RCC 7860 (cell line): ENCODE measurements around the gene CES5A.
"Not testable (repeated sequence)": the region's sequence is repeated elsewhere in the genome, so short reads cannot be mapped to it uniquely, and the experiment has no call there.

ENCODE experiments used
- DNase-seq: peaks from one replicate; pipeline ENCODE4 v3.0.0-alpha.2; 2015; ENCODE audit warnings: low spot score
- FAIRE-seq: peaks from 2 replicates; lab custom pipeline; 2012; peaks lifted over from hg19 to GRCh38; lab: Jason Lieb, UNC

CES5A gene, protein sequence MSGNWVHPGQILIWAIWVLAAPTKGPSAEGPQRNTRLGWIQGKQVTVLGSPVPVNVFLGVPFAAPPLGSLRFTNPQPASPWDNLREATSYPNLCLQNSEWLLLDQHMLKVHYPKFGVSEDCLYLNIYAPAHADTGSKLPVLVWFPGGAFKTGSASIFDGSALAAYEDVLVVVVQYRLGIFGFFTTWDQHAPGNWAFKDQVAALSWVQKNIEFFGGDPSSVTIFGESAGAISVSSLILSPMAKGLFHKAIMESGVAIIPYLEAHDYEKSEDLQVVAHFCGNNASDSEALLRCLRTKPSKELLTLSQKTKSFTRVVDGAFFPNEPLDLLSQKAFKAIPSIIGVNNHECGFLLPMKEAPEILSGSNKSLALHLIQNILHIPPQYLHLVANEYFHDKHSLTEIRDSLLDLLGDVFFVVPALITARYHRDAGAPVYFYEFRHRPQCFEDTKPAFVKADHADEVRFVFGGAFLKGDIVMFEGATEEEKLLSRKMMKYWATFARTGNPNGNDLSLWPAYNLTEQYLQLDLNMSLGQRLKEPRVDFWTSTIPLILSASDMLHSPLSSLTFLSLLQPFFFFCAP

DNA sequence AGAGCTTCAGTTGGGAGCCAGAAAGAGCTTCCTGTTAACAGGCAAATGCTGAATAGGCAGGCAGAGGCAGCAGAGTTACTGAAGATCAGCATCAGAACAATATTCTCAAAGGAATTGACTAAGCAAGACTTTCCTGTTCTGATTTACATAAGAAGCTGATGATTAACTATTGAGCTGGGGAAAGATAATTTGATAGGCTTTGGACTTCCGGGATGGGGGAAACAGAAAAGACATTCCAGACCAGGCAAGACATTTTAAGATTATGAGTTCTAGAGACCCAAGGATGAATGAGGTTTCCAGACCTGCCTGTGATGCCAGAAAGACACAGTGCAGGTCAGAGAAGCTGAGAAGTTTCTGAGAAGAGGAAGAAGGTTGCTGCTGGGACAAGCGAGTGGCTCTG is at the start of gene CES5A:
CES5A (minus strand) TSS at position 101 of the 400 bp plus-strand sequence. CDS start 152 bp downstream, outside the sequence.
- no peak for FAIRE-seq

DNA sequence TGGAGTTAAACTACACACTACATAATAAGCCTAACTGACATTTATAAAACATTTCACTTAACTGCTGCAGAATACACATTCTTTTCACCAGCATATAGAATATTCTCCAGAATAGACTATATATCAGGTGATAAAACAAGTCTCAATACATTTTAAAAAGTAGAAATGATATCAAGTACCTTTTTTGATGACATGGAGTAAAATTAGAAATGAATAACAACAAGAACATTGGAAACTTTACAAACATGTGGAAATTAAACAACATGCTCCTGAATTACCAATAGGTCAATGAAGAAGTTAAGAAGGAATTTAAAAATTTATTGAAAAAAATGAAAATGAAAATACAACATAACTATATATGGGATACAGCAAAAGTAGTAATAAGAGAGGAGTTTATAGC is 47.5 kb upstream of the CES5A start:
- DNase-seq (no peak), FAIRE-seq (no peak)

More for the DNA sequence above, at the start of gene CES5A:
- no peak for DNase-seq

DNA sequence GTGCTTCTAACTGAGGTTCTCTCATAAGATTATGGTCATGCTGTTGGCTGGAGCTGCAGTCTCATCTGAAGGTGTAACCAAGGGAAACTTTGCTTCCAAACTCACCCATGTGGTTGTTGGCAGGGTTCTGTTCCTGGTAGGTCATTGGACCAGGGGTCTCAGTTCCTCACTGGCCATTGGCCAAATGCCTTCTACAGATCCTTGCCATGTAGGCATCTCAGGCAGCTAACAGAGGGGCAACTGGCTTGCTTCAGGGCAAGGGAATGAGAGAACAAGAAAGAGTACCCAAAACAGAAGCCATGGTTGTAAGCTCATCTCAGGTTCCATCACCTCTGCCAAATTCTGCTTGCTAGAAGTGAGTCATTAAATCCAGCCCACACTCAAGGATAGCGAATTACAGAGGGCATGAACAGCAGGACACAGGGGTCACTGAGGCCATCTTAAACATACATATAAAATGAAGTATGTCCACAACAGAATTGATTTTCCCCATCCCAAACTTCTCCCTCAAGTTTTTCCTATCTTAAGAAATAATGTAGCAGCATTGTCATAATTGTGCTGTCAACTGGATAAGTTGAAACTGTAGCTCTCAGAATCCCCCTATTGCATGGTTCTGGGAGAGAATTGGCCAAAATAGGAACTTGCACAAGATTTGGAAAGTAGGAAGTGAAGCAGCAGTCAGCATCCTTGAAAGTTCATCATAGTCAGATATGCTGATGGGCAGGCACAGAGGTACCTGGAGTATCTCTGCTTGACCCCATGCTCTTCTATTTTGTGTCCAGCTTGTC is 42.4 kb upstream of the CES5A start:
- FAIRE-seq: no peak
- no peak for DNase-seq

DNA sequence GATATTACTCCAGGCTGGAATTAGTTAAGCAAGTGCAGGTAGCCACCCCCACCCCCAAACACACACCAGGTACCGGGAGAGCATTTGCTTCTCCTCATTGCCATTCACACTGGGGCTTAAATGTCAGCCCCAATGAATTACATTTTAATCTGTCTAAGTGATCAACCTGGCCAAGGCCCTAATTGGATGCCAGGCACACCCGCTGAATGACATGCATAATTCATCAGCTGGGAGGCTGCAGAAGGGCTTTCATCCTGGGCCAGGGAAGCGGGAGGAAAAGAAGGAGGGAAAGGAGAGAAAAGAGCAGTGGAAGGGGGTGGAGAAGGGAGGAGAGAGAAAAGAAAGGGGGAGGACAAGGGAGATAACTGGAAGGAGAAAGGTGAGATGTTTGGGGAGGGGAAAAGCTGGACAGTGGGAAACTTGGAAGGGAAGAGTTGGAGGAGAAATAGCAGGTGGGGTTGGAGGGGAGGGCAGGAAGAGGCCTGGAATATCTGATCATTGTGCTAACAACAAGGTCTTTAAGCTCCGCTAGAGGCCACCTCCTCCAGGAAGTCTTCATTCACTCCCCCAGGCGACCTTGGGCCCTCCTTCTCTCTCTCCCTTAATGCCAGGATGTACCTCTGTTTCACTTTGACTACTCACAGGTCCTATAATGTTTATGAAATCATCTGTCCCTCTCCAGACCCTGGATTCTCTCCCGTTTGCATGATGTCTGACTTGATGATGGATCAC is 40.1 kb upstream of the CES5A start:
- FAIRE-seq: no peak

DNA sequence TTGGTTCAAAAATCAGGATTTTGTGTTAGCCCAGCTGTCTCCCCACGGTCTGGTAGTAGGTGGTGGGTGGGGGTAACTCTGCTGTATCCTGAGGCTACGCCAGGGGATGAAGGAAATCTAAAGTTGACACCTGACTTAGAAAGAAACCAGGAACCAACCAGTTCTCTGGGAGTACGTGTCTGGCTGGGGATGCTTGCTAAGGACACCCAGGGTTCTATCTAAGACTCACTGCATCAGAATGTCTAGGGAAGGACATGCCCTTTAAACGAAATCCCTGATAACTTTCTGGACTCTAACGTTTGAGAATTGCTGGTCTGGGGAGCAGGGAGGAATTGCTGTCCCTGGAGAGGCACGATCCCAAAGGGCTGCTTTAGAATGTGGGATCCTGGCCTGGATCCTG is 39.2 kb upstream of the CES5A start:
- FAIRE-seq (no peak), DNase-seq (no peak)

More for the DNA sequence above, 40.1 kb upstream of the CES5A start:
- no peak for DNase-seq

DNA sequence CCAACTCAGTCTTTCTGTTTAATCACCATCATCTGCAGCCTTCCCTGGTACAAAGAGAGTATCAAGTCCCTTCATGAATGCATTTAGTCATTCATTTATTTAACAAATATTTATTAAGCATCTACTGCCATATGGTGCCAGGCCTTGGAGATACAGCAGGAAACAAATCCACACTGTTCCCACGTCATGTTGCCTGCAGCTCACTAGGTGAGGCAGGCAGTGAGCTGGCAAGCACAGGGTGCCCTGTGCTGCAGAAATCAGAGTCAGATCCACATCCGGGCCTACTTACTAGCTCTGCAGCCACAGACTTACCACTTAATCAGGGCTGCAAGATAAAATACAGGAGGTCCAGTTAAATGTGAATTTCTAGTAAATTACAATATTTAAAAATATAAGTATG is 38.5 kb upstream of the CES5A start:
- FAIRE-seq: no peak
- no peak for DNase-seq

DNA sequence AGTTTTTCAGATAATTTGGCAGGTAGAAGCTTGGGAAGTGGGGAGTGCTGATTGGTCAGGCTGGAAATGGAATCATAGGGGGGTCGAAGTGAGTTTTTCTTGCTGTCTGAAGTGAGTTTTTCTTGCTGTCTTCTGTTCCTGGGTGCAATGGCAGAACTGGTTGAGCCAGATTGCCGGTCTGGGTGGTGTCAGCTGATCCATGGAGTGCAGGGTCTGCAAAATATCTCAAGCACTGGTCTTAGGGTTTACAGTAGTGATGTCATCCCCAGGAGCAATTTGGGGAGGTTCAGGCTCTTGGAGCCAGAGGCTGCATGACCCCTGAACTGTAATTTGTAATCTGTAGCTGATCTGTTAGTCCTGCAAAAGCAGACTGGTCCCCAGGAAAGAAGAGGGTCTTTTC is 37.9 kb upstream of the CES5A start:
- not testable (repeated sequence) for FAIRE-seq, DNase-seq

DNA sequence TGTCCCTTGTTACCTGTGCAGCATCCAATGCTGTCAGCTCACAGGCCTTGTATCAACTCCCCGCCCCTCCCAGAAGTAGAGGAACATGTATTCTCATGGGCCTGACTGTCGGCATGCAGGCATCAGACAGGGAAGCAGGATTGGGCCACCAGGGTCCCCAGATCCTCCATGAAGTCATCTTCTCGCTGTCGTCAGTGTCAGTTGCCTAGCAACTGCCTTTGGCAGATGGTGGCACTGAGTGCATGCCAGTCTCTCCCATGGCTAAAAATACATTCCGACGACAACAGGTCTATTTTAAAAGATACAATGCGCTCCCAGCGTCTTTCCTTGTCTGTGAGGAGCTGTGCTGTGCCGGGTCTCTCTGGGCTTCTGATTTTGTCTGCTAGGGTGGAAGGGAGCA is 36.8 kb upstream of the CES5A start:
- no peak for FAIRE-seq
- DNase-seq: no peak

DNA sequence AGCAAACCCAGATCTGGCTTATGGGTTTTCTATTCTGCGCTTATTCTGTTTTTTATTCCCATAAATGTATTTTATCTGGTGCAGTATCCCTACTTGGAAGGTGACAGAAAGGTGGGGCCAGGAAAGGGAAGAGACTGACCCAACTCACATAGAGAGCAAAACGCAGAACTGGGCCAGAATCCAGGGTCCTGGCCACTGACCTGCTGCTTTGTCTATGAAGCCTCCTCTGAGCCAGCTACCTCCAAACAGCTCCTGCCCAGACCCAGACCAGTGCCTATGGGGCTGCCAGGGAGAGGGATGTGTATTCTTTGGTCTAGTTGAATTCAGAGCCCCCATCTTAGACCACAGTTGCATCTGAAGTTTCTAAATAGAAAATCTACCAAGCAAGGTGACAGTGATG is 36.4 kb upstream of the CES5A start:
- FAIRE-seq (no peak), DNase-seq (no peak)

DNA sequence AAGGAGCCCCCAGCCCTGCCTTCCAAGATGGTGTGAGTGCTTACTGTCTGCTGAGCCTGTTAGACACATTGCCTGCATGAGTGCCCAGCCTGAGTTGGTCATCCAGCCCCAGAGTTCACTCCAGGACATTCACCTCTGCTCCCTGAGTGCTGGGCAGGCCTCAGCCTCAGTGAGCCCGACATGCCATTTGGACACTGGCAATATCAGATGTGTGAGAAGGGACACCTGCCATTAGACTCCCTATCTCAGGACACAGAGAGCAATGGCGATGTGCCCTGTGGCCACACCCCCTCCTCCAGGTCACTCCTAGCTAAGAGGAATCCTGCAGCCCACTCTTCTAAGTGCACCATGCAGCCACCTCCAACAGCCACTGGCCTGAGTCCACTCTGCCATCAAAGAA is 34.7 kb upstream of the CES5A start:
- DNase-seq (no peak), FAIRE-seq (no peak)

DNA sequence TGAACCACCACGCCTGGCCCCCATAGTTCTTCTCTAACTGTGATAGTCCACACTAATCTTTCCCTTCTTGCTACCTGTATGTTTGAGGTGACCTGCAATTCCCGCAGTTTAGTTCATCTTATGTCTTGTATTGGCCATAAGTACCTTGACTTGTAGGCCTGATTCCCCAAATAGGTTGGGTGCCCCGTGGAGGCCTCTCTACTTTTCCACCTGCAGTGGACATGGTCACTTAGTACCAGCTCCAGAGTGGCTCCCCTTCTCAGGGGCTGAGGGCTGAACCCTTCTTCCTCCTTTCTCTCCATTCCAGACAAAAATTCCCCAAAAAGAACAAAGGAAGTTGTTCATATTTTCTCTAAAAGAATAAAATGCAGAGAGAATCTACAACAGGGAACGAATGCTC is 33.5 kb upstream of the CES5A start:
- no peak for FAIRE-seq
- DNase-seq: no peak

DNA sequence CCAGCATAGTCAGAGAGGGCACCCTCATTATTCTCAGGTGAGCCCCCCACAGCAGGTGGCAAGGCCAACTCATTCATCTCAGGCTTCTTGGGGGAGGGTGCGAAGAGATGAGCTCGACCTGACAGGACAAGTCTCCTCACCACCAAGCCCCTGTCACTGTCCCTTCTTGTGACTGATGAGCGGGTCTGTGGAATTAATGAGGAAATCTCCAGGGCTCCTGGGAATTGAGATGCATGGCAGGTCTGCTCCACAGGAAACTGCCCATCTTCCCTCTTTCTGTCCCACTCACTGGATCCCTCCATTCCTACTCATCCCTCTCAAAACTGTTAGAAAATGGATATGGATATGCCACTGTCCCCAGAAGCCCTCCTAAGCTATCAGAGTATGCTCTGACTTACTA is 32.5 kb upstream of the CES5A start:
- FAIRE-seq: no peak

DNA sequence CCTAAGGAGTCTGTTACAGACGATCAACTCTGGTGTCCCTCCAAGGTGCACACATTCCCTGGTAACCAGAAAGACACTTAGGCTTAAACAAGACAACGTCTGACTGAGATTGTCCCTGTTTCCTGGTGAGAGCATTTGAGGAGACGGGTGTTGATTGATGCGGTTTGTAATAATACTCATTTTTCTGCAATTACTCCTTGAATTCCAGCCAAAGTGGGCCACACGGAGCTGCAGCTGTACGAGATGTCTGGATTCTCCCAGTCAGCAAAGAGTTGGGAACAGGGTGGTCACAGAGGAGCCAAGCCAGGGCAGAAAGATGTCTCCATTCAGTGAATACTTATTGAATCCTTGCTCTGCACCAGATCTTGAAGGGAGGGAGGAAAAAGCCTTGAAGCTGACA is 30.9 kb upstream of the CES5A start:
- no peak for DNase-seq
- no peak for FAIRE-seq

More for the DNA sequence above, 32.5 kb upstream of the CES5A start:
- DNase-seq: no peak

DNA sequence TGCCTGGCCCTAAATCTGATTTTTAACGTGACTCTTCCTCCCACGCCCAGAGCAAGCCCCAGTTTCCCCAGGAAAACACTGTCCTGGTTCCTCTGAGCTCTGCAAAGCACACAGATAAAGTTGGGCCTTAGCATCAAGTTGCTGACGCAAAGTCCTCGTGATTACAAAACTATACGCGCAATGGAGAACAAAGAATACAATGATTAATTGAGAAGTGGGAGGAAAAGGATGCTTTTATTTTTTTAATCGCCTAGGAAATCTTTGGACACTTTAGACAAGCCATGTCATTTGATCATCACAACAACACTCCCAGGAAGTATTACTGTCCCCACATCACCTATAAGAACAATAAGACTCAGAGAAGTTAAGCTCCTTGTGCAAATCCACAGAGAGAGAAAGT is 30.5 kb upstream of the CES5A start:
- FAIRE-seq (no peak), DNase-seq (no peak)

DNA sequence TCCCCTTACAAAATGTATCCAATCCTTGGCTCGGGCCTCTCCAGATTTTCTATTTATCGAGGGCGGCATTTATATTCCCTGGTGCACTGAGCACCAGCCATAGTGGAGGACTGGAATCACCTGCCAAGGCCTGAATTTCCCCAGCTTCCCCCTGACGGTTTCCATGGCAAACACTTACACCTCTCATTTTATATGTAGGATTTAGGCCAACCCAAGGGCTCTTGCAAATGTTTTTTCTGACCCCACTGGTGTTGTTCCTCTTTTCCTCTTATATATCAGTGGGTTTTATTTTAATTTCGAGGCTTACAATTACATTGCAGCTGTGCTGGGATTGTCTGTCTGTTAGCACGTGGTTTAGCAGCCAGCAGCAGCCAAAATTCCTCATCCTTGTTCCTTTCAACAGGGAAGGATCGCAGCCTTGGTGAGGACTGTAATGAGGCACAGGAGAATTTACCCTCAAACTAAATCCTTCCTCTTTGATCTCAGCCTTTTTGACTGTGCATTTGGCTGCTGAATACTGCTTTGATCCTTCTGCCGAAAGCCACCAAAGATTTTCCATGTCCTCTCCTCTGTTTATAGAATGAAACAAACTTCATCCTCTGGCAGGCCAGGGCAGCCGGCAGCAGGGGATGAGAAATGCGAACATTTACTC is 26.5 kb upstream of the CES5A start:
- FAIRE-seq: no peak
- no peak for DNase-seq

DNA sequence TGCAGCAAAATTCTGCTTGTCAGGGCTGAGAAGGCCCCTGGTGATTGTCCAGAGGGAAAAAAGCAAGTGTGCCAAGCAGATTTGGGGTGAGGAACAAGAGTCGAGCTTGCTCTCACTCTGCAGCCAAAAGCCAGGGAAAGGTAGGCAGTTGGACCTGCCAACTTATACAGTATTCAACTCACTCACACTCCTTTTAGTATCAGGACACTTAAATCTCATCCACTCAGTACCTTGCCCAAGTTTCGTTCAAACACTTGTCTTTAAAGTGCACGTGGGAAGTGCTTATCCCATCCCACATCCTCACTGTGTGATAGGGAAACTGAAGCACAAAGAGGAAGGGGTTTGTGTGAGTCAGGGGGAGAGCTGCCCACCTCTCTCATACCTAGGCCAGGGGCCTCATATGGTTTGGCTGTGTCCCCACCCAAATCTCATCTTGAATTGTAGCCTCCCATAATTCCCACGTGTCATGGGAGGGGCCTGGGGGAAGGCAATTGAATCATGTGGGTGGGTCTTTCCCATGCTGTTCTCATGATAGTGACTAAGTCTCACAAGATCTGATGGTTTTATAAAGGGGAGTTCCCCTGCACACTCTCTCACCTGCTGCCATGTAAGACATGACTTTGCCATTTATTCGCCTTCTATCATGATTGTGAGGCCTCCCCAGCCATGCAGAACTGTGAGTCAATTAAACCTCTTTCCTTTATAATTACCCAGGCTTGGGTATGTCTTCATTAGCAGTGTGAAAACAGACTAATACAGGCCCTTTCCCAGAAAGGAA is 25.6 kb upstream of the CES5A start:
- FAIRE-seq: no peak
- no peak for DNase-seq

DNA sequence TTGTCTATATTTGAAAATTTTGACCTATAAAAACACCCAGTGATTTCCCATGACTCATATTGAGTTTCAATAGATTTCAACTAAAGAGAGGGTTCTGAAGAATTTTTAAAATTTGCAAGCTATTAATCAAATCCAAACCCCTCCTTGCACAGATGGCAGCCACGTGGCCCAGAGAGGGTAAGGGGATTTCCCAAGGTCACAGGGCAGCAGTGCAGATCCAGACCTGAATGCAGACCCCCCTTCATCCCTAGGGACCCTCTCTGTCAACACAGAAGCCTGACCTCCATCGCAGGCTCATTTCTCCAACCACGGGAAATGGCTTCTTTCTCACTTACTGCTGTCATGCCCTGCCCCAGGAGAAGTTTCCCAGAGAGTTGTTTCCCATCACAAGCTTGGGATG is 24.7 kb upstream of the CES5A start:
- DNase-seq: no peak
- no peak for FAIRE-seq

DNA sequence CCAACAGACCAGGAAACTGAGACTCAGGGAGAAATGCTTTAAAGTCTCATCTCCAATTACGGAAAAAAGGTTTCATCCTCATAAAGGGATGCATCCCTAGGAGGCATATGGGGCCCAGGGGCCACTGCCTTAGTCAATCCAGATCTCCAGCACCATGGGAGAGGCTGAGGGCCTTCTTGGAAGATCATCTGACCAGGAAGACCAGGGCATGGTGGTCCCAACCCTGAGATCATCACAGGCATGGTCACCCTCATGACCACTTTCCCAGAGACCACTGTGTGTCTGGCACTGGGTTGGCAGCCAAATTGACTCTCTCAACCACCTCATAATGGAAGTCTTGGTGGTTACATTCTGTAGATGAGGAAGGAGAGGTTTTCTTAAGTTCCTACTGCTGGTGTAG is 23.4 kb upstream of the CES5A start:
- FAIRE-seq: no peak

DNA sequence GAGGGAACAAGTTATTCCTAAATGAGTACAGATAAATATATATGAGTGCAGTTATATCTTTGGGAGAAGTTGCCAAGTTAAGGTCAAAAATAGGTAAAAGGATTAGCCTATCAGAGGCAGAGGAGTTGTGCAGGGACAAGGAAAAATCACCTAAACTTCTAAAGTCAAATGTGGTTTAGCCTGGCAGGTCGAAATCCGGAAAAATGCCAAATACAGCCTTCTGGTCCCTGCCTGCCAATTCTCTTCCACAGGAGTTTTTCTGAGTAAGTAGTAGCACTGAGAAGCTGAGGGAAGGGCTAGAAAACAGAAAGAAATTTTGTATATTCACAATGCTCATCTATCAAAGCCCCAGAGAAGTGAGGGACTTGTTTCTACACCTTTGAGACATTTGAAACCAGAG is 17.6 kb upstream of the CES5A start:
- no peak for DNase-seq
- no peak for FAIRE-seq

More for the DNA sequence above, 23.4 kb upstream of the CES5A start:
- DNase-seq: no peak

DNA sequence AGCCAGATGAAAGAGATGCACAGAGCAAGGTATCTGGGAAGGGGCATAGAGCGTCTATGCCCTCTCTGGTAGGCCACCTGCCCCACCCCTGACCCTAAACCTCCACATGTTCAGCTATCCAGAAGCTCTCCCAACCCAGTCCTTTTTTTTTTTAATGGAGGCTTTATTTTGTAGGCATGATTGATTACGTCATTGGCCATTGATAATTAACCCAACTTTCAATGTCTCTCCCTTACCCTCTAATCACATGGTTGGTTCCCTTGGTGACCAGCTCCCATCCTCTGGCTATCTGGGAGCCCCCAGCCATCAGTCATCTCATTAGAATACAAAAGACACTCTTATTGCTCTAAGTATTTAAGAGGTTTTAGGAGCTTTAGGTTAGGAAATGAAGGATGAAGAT is 14.3 kb upstream of the CES5A start:
- FAIRE-seq: no peak

More for the DNA sequence above, 14.3 kb upstream of the CES5A start:
- DNase-seq: no peak
